ENCODE data around the gene FILIP1L.

Gene FILIP1L

DNA sequence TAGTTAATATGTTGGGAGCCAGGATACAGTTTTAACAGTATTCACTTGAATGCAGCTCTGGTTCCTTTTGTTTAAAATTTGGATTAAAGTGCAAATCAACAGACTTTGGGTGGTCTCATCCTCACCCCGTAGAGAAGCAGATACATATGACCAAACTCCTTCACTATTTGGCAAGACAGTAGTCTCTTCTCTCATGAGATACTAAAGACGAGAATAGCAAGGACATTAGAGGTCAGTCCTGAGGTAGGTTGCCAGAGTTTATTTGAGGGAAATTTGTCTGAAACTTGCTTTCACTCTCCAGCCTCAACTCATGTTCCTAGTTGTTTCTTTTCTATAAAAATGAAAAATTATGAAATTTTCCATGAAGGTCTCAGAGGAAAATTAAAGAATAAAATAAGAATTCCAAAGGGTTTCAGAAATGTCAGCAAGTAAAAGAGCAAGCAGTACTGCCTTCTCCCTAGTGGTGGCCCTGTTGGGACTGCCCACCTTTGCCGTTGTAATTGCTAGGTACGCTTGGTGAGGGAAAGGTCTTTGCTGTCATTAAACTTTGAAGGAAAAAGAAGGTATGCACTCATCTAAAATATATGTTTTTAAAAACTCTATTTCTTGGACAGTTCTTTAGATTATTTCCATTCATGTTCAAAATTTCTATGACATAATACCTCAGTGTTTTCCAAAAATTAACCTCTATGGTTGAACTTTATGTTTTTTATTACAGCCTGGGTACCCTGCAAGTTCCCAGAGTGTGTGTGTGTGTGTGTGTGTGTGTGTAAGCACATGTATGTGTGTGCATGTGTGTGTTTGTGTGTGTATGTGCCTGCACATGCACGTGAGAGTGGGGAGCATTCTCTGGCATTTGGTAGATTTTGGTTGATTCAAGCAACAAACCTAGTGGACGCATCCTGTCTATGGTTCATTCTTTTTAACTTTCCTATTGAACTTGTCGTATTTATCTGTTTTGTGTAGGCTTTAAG is 185.2 kb downstream of the FILIP1L start:
- H3K36me3 ChIP-seq (ENCODE audit: insufficient read depth, low read length) = no peaks in the 10 kb centered on the region; the same call in 1 of the 2 replicates
- H3K9me2 ChIP-seq (replicated peaks; ENCODE audit: low read depth, low read length) = no peaks in the 10 kb centered on the region
- no peaks in the 10 kb centered on the region for H3F3A ChIP-seq (ENCODE audit: low read depth)
- H3K9ac ChIP-seq (ENCODE audit: low read depth, low read length, poor library complexity, severe bottlenecking) = no peak overlapping the region
- H3K9me3 ChIP-seq (ENCODE audit: insufficient read depth, low read depth, low read length) = no peaks in the 10 kb centered on the region
- no peak overlapping the region for H3K4me2 ChIP-seq (ENCODE audit: low read depth, low read length, poor library complexity, severe bottlenecking)
- H4K20me1 ChIP-seq (ENCODE audit: insufficient read depth, low read length, poor library complexity, severe bottlenecking) = no peaks in the 10 kb centered on the region
- H3K79me2 ChIP-seq (ENCODE audit: insufficient read depth, low read length) = no peaks in the 10 kb centered on the region
- no peak overlapping the region for H3K4me3 ChIP-seq (ENCODE audit: low read length, poor library complexity, severe bottlenecking)
- no peaks in the 10 kb centered on the region for H3K4me1 ChIP-seq (ENCODE audit: insufficient read depth, low read length, poor library complexity, severe bottlenecking)
- H3K27me3 ChIP-seq (ENCODE audit: insufficient read depth, low read length, poor library complexity, severe bottlenecking) = no peaks in the 10 kb centered on the region
- no peak overlapping the region for H2AFZ ChIP-seq (ENCODE audit: low read length)
- TF ChIP-seq, protein P1, sequence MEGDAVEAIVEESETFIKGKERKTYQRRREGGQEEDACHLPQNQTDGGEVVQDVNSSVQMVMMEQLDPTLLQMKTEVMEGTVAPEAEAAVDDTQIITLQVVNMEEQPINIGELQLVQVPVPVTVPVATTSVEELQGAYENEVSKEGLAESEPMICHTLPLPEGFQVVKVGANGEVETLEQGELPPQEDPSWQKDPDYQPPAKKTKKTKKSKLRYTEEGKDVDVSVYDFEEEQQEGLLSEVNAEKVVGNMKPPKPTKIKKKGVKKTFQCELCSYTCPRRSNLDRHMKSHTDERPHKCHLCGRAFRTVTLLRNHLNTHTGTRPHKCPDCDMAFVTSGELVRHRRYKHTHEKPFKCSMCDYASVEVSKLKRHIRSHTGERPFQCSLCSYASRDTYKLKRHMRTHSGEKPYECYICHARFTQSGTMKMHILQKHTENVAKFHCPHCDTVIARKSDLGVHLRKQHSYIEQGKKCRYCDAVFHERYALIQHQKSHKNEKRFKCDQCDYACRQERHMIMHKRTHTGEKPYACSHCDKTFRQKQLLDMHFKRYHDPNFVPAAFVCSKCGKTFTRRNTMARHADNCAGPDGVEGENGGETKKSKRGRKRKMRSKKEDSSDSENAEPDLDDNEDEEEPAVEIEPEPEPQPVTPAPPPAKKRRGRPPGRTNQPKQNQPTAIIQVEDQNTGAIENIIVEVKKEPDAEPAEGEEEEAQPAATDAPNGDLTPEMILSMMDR (conservative IDR thresholded peaks at IDR 0.05; ENCODE audit: low read length) = peak; percentile 39
- TF ChIP-seq EZH2phosphoT487 (IDR thresholded peaks at IDR 0.05; ENCODE audit: borderline replicate concordance) = no peak

GRCh38 chr3:99927671-99928457 is 186.4 kb downstream of the FILIP1L start:
- Histone ChIP-seq H3K27me3 (ENCODE audit: insufficient read depth, low read length, poor library complexity, severe bottlenecking) (no peaks in the 10 kb centered on the region), H3K36me3 (ENCODE audit: insufficient read depth, low read length) (no peaks in the 10 kb centered on the region; the same call in 1 of the 2 replicates), H3K4me2 (ENCODE audit: low read depth, low read length, poor library complexity, severe bottlenecking) (no peak overlapping the region), H3K4me3 (ENCODE audit: low read length, poor library complexity, severe bottlenecking) (no peak overlapping the region), H3K79me2 (ENCODE audit: insufficient read depth, low read length) (no peaks in the 10 kb centered on the region), H3K4me1 (ENCODE audit: insufficient read depth, low read length, poor library complexity, severe bottlenecking) (no peaks in the 10 kb centered on the region), H3K9me2 (replicated peaks; ENCODE audit: low read depth, low read length) (no peaks in the 10 kb centered on the region), H3K9me3 (ENCODE audit: insufficient read depth, low read depth, low read length) (no peaks in the 10 kb centered on the region), H2AFZ (ENCODE audit: low read length) (no peak overlapping the region), H4K20me1 (ENCODE audit: insufficient read depth, low read length, poor library complexity, severe bottlenecking) (no peaks in the 10 kb centered on the region), H3F3A (ENCODE audit: low read depth) (no peaks in the 10 kb centered on the region), H3K9ac (ENCODE audit: low read depth, low read length, poor library complexity, severe bottlenecking) (no peak overlapping the region)
- TF ChIP-seq, protein P1 (conservative IDR thresholded peaks at IDR 0.05; ENCODE audit: low read length) = no peak
- TF ChIP-seq EZH2phosphoT487 (IDR thresholded peaks at IDR 0.05; ENCODE audit: borderline replicate concordance) = no peak

GRCh38 chr3:99925584-99926230 is 188.6 kb downstream of the FILIP1L start:
- Histone ChIP-seq H3K4me3 (ENCODE audit: low read length, poor library complexity, severe bottlenecking) (no peak overlapping the region), H4K20me1 (ENCODE audit: insufficient read depth, low read length, poor library complexity, severe bottlenecking) (no peaks in the 10 kb centered on the region), H3K27me3 (ENCODE audit: insufficient read depth, low read length, poor library complexity, severe bottlenecking) (no peaks in the 10 kb centered on the region), H3K9ac (ENCODE audit: low read depth, low read length, poor library complexity, severe bottlenecking) (no peak overlapping the region), H2AFZ (ENCODE audit: low read length) (no peak overlapping the region), H3K9me3 (ENCODE audit: insufficient read depth, low read depth, low read length) (no peaks in the 10 kb centered on the region), H3K36me3 (ENCODE audit: insufficient read depth, low read length) (no peaks in the 10 kb centered on the region), H3F3A (ENCODE audit: low read depth) (no peaks in the 10 kb centered on the region), H3K4me1 (ENCODE audit: insufficient read depth, low read length, poor library complexity, severe bottlenecking) (peaks cover 6% of the 10 kb centered on the region), H3K9me2 (replicated peaks; ENCODE audit: low read depth, low read length) (no peaks in the 10 kb centered on the region), H3K4me2 (ENCODE audit: low read depth, low read length, poor library complexity, severe bottlenecking) (no peak overlapping the region), H3K79me2 (ENCODE audit: insufficient read depth, low read length) (no peaks in the 10 kb centered on the region)
- TF ChIP-seq, protein P1 (conservative IDR thresholded peaks at IDR 0.05; ENCODE audit: low read length) = no peak
- no peak for TF ChIP-seq EZH2phosphoT487 (IDR thresholded peaks at IDR 0.05; ENCODE audit: borderline replicate concordance)

All from Loucy (cell line).